K562 (cell line): ENCODE data around the gene ATP2B1. TPM values are rescaled to one million over a fixed set of nuclear protein-coding genes. Genes with fewer than 3 reads are reported as not detected.

Source experiments
- ARHGAP35 ChIP-seq: fragments of 450-650 bp; IDR thresholded peaks from 2 replicates; pipeline ENCODE4 v1.6.1; 2018; ENCODE audit not compliant: partially characterized antibody
- DPF2 ChIP-seq: fragments of 450-650 bp; IDR thresholded peaks from 2 replicates; pipeline ENCODE4 v1.6.1; 2016
- E2F1 ChIP-seq: sonication (generic); formaldehyde crosslinking; IDR thresholded peaks from 2 replicates; pipeline ENCODE4 v1.8.1; 2023; ENCODE audit warnings: mild to moderate bottlenecking, missing genetic modification reagents, moderate library complexity
- ETV5 ChIP-seq: sonication (generic); formaldehyde crosslinking; IDR thresholded peaks from 2 replicates; pipeline ENCODE4 v1.4.0; 2020; ENCODE audit warnings: low read depth, mild to moderate bottlenecking, missing genetic modification reagents
- FOS ChIP-seq: IDR thresholded peaks from 3 replicates; pipeline ENCODE4 v1.6.1; 2011; ENCODE audit not compliant: insufficient read length; ENCODE audit errors: extremely low read depth
- FUS ChIP-seq: fragments of 200-400 bp; formaldehyde crosslinking; optimal IDR thresholded peaks from 2 replicates; pipeline ENCODE3; 2017; ENCODE audit warnings: low read depth, low read length
- GABPB2 ChIP-seq: fragments of 250-450 bp; sonication (Bioruptor Pico); conservative IDR thresholded peaks from 2 replicates; pipeline ENCODE4 v1.5.1; 2021; ENCODE audit warnings: mild to moderate bottlenecking
- HDGF ChIP-seq: fragments of 450-650 bp; IDR thresholded peaks from 2 replicates; pipeline ENCODE4 v1.6.1; 2016
- HMGN3 ChIP-seq: IDR thresholded peaks from 2 replicates; pipeline ENCODE4 v1.6.1; 2011; ENCODE audit warnings: borderline replicate concordance, low read depth, mild to moderate bottlenecking, mixed read lengths, low read length; ENCODE audit not compliant: insufficient read length; ENCODE audit errors: extremely low read depth
- KLF16 ChIP-seq: IDR thresholded peaks from 2 replicates; pipeline ENCODE4 v1.6.1; 2016; ENCODE audit warnings: antibody characterized with exemption
- NR3C1 ChIP-seq: sonication (generic); formaldehyde crosslinking; IDR thresholded peaks from 2 replicates; pipeline ENCODE4 v1.8.1; 2022; ENCODE audit warnings: missing genetic modification reagents
- REST ChIP-seq, 2 experiments: fragments of 450-650 bp; formaldehyde crosslinking in 1 of 2; IDR thresholded peaks; 2 replicates each; pipeline versions ENCODE4 v1.4.0 to v1.6.1; 2014 to 2020; ENCODE audit warnings: mild to moderate bottlenecking in 2 of 2, borderline replicate concordance in 1 of 2, low read depth in 1 of 2
- SMAD4 ChIP-seq: fragments of 250-450 bp; sonication (Bioruptor Pico); conservative IDR thresholded peaks from 2 replicates; pipeline ENCODE4 v1.8.0; 2021; ENCODE audit warnings: inconsistent platforms, mild to moderate bottlenecking, moderate library complexity
- USF1 ChIP-seq: sonication (generic); formaldehyde crosslinking; IDR thresholded peaks from 2 replicates; pipeline ENCODE4 v1.9.0; 2022; ENCODE audit warnings: mild to moderate bottlenecking, missing genetic modification reagents
- ZC3H8 ChIP-seq: fragments of 450-650 bp; IDR thresholded peaks from 2 replicates; pipeline ENCODE4 v1.6.1; 2017
- ZNF12 ChIP-seq: sonication (generic); formaldehyde crosslinking; IDR thresholded peaks from 2 replicates; pipeline ENCODE4 v1.4.0; 2020; ENCODE audit warnings: mild to moderate bottlenecking, missing genetic modification reagents
- ZNF143 ChIP-seq: sonication (generic); formaldehyde crosslinking; IDR thresholded peaks from 2 replicates; pipeline ENCODE4 v1.9.0; 2022; ENCODE audit warnings: mild to moderate bottlenecking, missing genetic modification reagents
- ZNF184 ChIP-seq: sonication (generic); formaldehyde crosslinking; IDR thresholded peaks from 2 replicates; pipeline ENCODE4 v1.5.0; 2020; ENCODE audit warnings: missing genetic modification reagents
- polyA plus RNA-seq, 8 experiments: library from polyadenylated mRNA; depleted of rRNA in 4 of 8; stranded (reverse) in 5 of 8; unstranded in 3 of 8; fragments of >200 nt; fragmentation: Nextera tagmentation in 2 of 8; fragmentation: Illumina TruSeq in 1 of 8; extraction: Ambion mirVana in 2 of 8; extraction: Trizol in 1 of 8; gene quantifications; 2 replicates each; pipeline versions ENCODE4 v1.2.1 to v1.2.3, GENCODE V29; 2011 to 2014; ENCODE audit warnings: inconsistent platforms in 1 of 8, missing spikeins in 1 of 8
- total RNA-seq, 7 experiments: library from RNA; depleted of rRNA in 6 of 7; stranded (reverse); fragments of >200 nt in 6 of 7; fragmentation: Illumina TruSeq in 2 of 7; extraction: Trizol in 2 of 7; gene quantifications; 2 replicates each; pipeline versions ENCODE4 v1.2.1 to v1.2.3, GENCODE V29; 2011 to 2021; ENCODE audit warnings: low replicate concordance in 1 of 7

ATP2B1 gene
- total and polyA plus RNA-seq, 9 of the 15 experiments (the other 6 are each of a cell fraction or from before 2014, with no cell fraction given): 8.6 to 39.0 (median 27.8) TPM

GRCh38 chr12:89709157-89709994, 738 bp upstream of the ATP2B1 start (continued):
- peak; percentile 90 for TF ChIP-seq USF1 (CRISPR knock-in tag)
- no peak; the same call in 1 of the 2 replicates for TF ChIP-seq DPF2
- peak; percentile 87 for TF ChIP-seq REST (IDR thresholded peaks at IDR 0.05; ENCODE audit: borderline replicate concordance)
- peak; percentile 49; the same call in 1 of the 2 replicates for TF ChIP-seq REST (CRISPR knock-in tag; IDR thresholded peaks at IDR 0.05; ENCODE audit: low read depth)
- peak; percentile 82 for TF ChIP-seq HMGN3
- TF ChIP-seq FUS: no peak
- no peak for TF ChIP-seq ARHGAP35
- TF ChIP-seq ZNF184 (CRISPR knock-in tag): no peak
- TF ChIP-seq ZNF143 (CRISPR knock-in tag): no peak
- no peak for TF ChIP-seq FOS
- TF ChIP-seq ETV5 (CRISPR knock-in tag): no peak
- TF ChIP-seq NR3C1 (CRISPR knock-in tag): no peak
- no peak for TF ChIP-seq ZC3H8
- TF ChIP-seq E2F1 (CRISPR knock-in tag): peak; percentile 16; the same call in 1 of the 2 replicates
- TF ChIP-seq KLF16: no peak
- no peak for TF ChIP-seq ZNF12 (CRISPR knock-in tag)
- TF ChIP-seq HDGF: no peak
- TF ChIP-seq SMAD4 (CRISPR knock-in tag): peak; percentile 24
- TF ChIP-seq GABPB2 (CRISPR knock-in tag): no peak
